GM21786 (cell line): Measurements from ENCODE around the gene SLC4A5.

Source experiments
- ATAC-seq: cut with Tn5 transposase; IDR thresholded peaks from one replicate; pipeline ENCODE4 v1.9.1; 2021; ENCODE audit not compliant: unreplicated experiment

SLC4A5 gene

DNA sequence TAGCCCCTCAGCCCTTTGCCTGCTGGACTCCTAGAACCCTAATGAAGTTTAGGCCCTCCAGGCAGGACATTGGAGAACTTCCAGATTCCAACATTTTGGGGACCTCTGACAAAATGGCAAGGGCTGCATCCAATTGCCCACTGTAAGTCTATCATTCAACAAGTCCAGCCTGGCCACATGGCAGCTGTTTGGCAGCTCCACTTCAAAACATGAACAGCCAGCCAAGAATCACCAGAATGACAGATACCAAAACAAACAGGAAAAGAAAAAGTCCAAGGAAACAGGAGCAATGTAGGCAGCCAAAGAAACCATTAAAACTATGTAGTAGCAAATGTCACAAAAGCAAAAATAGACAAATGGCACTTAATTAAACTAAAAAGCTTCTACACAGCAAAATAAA lies 25.5 kb downstream of the SLC4A5 start:
- no peak for ATAC-seq

DNA sequence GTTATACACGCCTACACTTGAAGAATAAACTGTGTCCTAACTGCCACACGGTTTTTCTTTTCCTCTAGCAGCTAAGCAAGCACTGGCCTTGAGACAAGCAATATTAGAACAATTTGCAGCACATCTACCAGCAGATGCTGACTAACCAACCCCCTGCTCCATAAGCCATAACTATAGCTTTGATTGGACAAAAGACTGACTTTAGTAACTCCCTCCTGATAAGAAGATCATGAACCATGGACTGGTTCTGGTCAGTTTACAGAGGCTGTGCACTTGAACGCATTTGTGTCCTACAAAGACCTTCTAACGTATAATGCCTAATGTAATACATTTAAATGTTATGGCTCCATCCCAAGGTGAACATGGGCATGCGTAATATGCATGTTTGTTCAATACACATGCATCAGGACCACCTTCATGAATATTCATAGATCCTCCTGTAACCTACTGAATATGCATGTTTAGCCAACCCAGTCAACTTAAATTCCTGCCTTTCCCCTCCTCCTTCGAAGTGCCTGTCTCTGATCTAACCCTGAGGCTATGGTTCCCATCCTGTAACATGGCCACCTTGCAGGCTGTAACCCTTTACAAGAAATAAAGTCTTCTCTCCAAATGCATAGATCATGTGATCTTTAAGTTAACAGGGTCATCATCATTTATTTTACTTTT lies 26.5 kb downstream of the SLC4A5 start:
- no peak for ATAC-seq

DNA sequence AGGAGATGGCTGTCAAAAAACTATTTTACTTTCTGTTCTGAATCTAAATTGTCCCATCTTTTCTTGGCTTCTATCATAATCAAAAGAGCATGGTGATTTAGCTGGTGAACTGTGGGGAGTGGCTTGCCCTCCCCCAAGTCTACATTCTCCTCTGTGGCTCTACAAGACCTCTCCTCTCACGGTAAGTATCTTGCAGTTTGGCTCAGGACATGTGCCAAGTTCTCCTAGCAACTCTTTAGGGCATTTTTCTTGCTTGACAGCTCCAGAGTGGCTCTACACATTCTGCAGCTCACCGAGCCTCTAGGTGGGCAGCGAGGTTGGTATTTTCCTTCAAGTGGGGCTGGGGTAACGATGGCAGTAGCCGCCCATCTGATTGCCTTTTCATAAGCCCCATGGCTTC lies 29.1 kb downstream of the SLC4A5 start:
- no peak for ATAC-seq

- no peak for ATAC-seq
Measured at GRCh38 chr2:74313497-74313896, 29.7 kb downstream of the SLC4A5 start.

GRCh38 chr2:74312913-74313312 lies 30.3 kb downstream of the SLC4A5 start:
- no peak for ATAC-seq

- ATAC-seq = no peak
Measured at GRCh38 chr2:74307720-74308119, 35.5 kb downstream of the SLC4A5 start.

DNA sequence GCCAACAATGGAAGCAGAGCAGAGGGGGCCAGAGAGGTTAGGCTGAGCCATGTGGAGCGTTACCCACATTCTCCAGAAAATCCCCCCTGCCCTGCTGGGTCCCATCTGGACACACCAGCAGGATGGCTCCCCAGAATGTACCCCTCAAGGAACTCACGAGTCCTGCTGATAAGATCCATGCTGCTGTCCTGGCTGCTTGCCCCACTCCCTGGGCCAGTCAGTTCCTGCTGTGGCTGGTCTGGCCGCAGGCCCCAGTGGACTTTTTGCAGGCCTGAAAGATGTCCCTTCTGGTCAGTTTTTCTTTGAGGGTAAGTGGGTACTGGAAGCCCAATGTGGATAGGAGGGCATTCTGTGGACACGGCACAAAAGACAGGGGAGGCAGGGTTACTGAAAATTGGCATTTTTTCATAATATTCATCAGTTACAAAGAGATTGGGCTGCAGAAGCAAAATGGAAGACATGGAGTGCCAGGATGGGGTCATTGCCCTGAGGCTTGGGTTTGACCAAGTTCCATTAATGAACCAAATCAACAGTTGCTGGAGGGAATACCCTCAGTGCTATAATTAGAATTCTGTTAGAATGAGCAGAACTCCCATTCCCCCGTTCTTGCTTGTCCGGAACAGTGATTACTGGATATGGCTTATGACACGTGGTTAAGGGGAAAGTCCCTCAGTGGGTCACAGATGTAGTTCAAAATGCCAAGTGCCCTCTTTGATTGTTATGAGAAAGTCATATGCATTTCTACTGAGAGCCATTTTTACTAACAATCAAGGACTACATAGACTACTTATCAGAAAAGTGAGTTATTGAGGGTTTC lies 38.7 kb downstream of the SLC4A5 start:
- ATAC-seq = no peak

GRCh38 chr2:74302865-74303264 lies 40.4 kb downstream of the SLC4A5 start:
- no peak for ATAC-seq

DNA sequence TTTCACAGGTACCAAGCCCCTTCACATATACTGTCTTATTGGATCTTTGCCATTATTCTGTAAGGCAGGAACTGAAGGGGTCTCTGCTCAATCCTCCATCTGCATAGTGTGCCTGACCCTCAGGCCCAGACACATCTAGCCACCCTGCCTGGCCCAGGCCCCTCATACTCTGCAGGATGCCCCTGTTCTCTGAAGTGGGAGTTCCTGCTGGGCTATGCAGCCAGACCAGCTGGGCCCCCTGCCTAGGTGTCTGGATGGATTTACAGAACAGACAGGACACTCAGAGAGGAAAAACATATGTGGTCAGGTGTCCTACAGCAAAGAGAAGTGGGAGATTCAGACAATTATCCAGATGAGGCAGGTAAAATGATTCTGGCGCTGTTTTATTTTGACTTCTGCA lies 42.0 kb downstream of the SLC4A5 start:
- ATAC-seq = no peak

GRCh38 chr2:74300506-74300905 lies 42.7 kb downstream of the SLC4A5 start:
- ATAC-seq = no peak

GRCh38 chr2:74297950-74298349 lies 45.3 kb downstream of the SLC4A5 start:
- no peak for ATAC-seq

DNA sequence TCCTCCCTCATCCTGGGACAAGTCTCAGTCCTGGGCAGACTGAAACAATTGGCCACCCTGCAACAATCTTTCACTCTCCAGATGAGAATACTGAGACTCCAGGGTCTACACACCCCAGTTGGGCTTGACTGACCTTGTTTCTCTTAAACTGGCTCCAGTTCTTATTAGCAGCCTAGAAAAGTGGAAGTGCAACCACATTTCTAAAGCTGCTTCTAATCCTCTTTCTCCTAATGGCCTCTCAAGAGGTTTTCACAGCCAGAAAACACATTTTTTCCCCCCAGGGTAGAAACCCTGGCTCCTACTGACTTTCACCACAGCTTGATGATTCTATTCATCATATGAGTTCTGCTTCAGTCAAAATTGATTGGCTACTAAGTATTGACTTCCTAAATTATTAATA lies 45.8 kb downstream of the SLC4A5 start:
- peak; percentile 65 for ATAC-seq

- no peak for ATAC-seq
Measured at GRCh38 chr2:74293191-74293991, 49.8 kb downstream of the SLC4A5 start.

GRCh38 chr2:74292751-74293150 lies 50.5 kb downstream of the SLC4A5 start:
- ATAC-seq = no peak

DNA sequence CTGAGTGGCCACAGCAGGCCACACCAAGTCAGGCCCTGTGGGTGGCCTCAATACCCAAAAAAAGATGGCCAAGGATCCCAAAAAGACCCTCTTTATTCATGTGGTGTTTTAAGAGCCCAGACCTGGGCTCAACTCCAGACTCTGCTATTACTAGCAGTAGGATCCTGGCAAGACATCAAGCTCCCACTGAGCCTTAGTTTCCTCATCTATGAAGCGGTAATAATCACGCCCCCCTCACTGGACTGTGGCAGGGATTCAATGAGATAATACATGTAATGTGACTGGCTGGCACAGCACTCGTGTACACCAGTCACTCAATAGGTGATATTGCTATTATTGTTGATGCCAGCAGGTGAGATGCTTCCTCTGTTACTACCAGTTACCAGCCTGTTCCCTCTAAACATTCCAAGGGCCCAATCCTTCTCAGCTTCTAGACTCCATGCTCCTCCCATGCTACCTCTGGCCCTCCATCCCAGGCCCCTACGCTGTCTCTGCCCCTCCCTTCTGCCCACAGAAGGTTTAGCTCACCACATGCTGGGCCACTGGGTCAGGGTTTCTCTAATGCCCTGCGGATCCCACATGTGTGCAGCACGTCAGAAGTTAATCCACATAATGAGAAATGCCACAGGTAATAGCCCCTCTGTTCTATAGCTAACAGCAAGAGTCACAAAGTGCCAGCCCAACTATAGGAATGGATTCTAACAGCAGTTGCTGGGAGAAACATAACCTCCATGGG lies 51.2 kb downstream of the SLC4A5 start:
- no peak for ATAC-seq

GRCh38 chr2:74291218-74291544 lies 52.0 kb downstream of the SLC4A5 start:
- ATAC-seq = no peak

- no peak for ATAC-seq
Measured at GRCh38 chr2:74290466-74291217, 52.6 kb downstream of the SLC4A5 start.

DNA sequence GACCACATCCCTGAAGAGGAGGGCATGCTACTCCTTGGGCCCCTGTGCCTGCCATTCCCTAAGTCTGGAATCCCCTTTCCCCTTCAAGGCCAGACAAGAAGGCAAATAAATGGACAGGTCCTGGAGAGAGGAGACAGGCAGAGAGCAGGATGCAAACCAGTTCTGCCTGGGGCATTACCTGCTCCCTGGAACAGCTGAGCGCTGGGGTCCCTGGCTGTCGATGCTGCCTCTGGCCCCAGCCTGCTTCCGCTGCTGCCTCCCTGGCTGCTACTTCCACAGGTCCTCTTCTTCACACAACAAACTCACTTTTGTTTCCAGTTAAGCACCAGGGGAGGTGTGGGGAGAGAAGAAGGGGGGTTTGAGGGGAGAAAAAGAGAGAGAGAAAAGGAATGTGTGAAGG lies 53.1 kb downstream of the SLC4A5 start:
- ATAC-seq = no peak

- ATAC-seq = no peak
Measured at GRCh38 chr2:74286725-74287124, 56.5 kb downstream of the SLC4A5 start.

DNA sequence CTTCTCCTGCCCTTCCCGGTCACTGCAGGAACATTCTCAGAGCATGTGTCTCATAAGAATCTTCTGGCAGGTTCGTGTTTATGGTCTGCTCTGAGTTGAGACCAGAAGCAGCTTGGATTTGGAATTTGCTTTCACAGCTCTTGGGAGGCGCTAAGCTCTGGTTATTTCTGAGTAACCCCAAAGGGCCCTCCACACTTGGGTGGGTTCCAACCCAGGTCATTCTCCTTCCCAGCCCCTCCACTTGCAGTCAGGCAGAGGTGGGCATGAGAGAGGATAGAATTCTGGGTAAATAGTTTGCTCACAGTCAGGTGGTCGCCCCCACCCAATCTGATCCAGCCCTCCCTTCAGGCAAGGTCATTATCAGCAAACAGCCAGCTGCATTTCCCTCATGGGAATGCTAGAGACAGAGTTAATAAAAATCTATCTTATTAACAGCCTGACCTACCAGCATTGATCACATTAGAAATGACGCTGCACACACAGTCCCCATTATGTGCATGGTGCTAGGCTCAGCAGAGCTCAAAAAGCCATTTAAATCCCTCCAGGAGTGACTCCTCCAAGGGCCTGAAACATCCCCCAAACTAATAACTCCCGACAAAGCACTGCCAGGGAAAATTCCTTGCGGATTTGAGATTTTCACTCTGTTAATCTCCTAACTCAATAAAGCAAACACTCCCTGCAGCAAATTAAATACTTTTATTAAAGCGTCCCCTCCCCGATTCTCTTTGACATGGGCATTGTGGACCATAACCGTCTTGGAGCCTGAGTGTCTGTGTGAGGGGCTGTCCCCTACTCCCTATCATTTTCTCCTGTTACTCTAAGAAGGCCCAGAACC lies 61.9 kb downstream of the SLC4A5 start:
- no peak for ATAC-seq
